Activated naive CD4-positive, alpha-beta T cell treated with anti-CD3 and anti-CD28 coated beads, Interleukin-2, amount 10 ng/mL, durations not matched to agents 7 days and 5 days (primary cell): Measurements from ENCODE around the gene TRIM59.

ENCODE experiments used
- CTCF ChIA-PET: fragments of 350-600 bp; sonication (Branson Sonifier 250); formaldehyde crosslinking; loops from one replicate; lab custom pipeline; 2021; ENCODE audit warnings: antibody characterized with exemption; lab: Charles Lee
- DNase-seq: peaks from one replicate; pipeline ENCODE4 v3.0.0-alpha.2; 2020
- H3K27ac Mint-ChIP-seq: one replicate; pipeline ENCODE4 v1.8.0; 2021; ENCODE audit warnings: mild to moderate bottlenecking, moderate library complexity, mixed read lengths
- H3K27me3 Mint-ChIP-seq: one replicate; pipeline ENCODE4 v1.8.0; 2021; ENCODE audit warnings: mild to moderate bottlenecking, mixed read lengths
- H3K36me3 Mint-ChIP-seq: one replicate; pipeline ENCODE4 v1.8.0; 2021; ENCODE audit warnings: mixed read lengths
- H3K4me1 Mint-ChIP-seq: one replicate; pipeline ENCODE4 v1.8.0; 2021; ENCODE audit warnings: mixed read lengths
- H3K4me3 Mint-ChIP-seq: one replicate; pipeline ENCODE4 v1.8.0; 2021; ENCODE audit warnings: mild to moderate bottlenecking, moderate library complexity, mixed read lengths
- H3K9me3 Mint-ChIP-seq: one replicate; pipeline ENCODE4 v1.8.0; 2021; ENCODE audit warnings: mixed read lengths

The TRIM59 gene

DNA sequence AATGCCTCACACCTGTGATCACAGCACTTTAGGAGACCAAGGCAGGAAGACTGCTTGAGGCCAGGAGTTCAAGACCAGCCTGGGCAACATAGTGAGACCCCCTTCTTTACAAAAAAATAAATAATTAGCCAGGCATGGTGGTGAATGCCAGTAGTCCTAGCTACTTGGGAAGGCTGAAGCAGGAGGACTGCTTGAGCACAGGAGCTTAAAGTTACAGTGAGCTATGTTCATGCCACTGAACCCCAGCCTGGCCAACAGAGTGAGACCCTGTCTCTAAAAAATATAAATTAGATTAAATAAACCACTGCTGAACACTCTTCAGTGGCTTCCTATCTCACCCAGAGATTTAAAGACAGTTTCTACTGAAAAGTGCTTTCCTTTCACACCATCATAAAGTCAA lies 56.8 kb downstream of the TRIM59 start:
- CTCF ChIA-PET, result interaction anchor here (0.5 kb wide), 1 partner anchor 775 kb away, joined by 4 read pairs; no protein-coding TSS in a partner anchor
- Mint-ChIP-seq H3K36me3 (peaks cover 9% of the 10 kb centered on the region), H3K27ac (no peak overlapping the region), H3K4me1 (peaks cover 20% of the 10 kb centered on the region), H3K4me3 (no peak overlapping the region), H3K9me3 (no peaks in the 10 kb centered on the region), H3K27me3 (no peaks in the 10 kb centered on the region)
- no peak for DNase-seq

DNA sequence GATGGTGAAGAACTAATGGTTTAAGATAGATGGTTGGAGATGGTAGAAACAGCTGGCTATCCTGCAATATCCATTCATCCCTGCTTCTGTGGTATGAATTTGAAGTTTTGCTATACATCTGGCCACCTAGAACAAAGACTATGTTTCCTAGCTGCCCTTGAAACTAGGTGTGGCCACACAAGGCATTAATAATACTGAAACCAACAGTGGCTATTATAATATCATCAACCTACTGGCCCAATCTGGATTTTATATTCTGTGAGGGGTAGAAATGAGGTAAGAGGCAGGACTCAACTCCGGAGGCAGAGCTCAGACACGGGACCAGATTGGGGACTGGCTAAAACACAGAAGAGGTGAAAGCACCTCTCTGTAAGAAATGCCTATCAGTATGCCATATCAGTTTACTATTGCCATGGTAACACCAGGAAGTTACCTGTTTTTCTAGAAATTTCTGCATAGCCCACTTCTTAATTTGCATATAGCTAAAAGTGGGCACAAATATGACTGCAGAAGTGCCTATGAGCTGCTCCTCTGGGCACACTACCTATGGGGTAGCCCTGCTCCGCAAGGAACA lies 58.9 kb downstream of the TRIM59 start:
- Mint-ChIP-seq H3K4me3 (no peak overlapping the region), H3K9me3 (no peaks in the 10 kb centered on the region), H3K27me3 (no peaks in the 10 kb centered on the region), H3K4me1 (peaks cover 8% of the 10 kb centered on the region), H3K36me3 (peaks cover 13% of the 10 kb centered on the region), H3K27ac (no peak overlapping the region)
- no peak for DNase-seq
- CTCF ChIA-PET, result no interaction called here
